GM19395 (cell line): ENCODE results near the gene NAPEPLD.
"Not testable (repeated sequence)": the region's sequence is repeated elsewhere in the genome, so short reads cannot be mapped to it uniquely, and the experiment has no call there.

ENCODE experiments used
- ATAC-seq: cut with Tn5 transposase; IDR thresholded peaks from one replicate; pipeline ENCODE4 v1.9.1; 2021; ENCODE audit warnings: mild to moderate bottlenecking, moderate library complexity; ENCODE audit not compliant: unreplicated experiment

NAPEPLD gene

GRCh38 chr7:103144754-103145153 lies 4.1 kb downstream of the NAPEPLD start:
- not testable (repeated sequence) for ATAC-seq

GRCh38 chr7:103143868-103144267 lies 5.0 kb downstream of the NAPEPLD start:
- ATAC-seq, result no peak

- no peak for ATAC-seq
Observed at GRCh38 chr7:103142494-103142893, 6.4 kb downstream of the NAPEPLD start.

- no peak for ATAC-seq
Observed at GRCh38 chr7:103141753-103142404, 7.0 kb downstream of the NAPEPLD start.

- ATAC-seq, result no peak
Observed at GRCh38 chr7:103140685-103141084, 8.2 kb downstream of the NAPEPLD start.

- no peak for ATAC-seq
Observed at GRCh38 chr7:103140061-103140460, 8.8 kb downstream of the NAPEPLD start.

- ATAC-seq, result no peak
Observed at GRCh38 chr7:103134836-103135554, 13.9 kb downstream of the NAPEPLD start.

- no peak for ATAC-seq
Observed at GRCh38 chr7:103132995-103133688, 15.8 kb downstream of the NAPEPLD start.

- no peak for ATAC-seq
Observed at GRCh38 chr7:103130901-103131624, 17.8 kb downstream of the NAPEPLD start.

- ATAC-seq, result no peak
Observed at GRCh38 chr7:103129702-103130549, 19.0 kb downstream of the NAPEPLD start.

- ATAC-seq, result no peak
Observed at GRCh38 chr7:103127006-103127405, 21.9 kb downstream of the NAPEPLD start.

GRCh38 chr7:103124429-103124979 lies 24.4 kb downstream of the NAPEPLD start:
- no peak for ATAC-seq

GRCh38 chr7:103123529-103123928 lies 25.4 kb downstream of the NAPEPLD start:
- no peak for ATAC-seq

- ATAC-seq, result no peak
Observed at GRCh38 chr7:103121641-103122040, 27.3 kb downstream of the NAPEPLD start.

GRCh38 chr7:103120362-103120761 lies 28.5 kb downstream of the NAPEPLD start:
- no peak for ATAC-seq

GRCh38 chr7:103119791-103120291 lies 29.1 kb downstream of the NAPEPLD start:
- ATAC-seq, result no peak

GRCh38 chr7:103117465-103117864 lies 31.4 kb downstream of the NAPEPLD start:
- ATAC-seq, result no peak

GRCh38 chr7:103116991-103117390 lies 31.9 kb downstream of the NAPEPLD start:
- ATAC-seq, result no peak

- no peak for ATAC-seq
Observed at GRCh38 chr7:103116511-103116910, 32.4 kb downstream of the NAPEPLD start.

- ATAC-seq, result no peak
Observed at GRCh38 chr7:103115771-103116170, 33.1 kb downstream of the NAPEPLD start.
